Measurements from ENCODE around the gene GRAMD1B. TPM values are rescaled to one million over a fixed set of nuclear protein-coding genes. Genes with fewer than 3 reads are reported as not detected.
"Not testable (repeated sequence)": the region's sequence is repeated elsewhere in the genome, so short reads cannot be mapped to it uniquely, and the experiment has no call there.

The GRAMD1B gene
- total and polyA plus RNA-seq, 8 donors, result 3.3 to 7.4 (median 4.8) TPM

DNA sequence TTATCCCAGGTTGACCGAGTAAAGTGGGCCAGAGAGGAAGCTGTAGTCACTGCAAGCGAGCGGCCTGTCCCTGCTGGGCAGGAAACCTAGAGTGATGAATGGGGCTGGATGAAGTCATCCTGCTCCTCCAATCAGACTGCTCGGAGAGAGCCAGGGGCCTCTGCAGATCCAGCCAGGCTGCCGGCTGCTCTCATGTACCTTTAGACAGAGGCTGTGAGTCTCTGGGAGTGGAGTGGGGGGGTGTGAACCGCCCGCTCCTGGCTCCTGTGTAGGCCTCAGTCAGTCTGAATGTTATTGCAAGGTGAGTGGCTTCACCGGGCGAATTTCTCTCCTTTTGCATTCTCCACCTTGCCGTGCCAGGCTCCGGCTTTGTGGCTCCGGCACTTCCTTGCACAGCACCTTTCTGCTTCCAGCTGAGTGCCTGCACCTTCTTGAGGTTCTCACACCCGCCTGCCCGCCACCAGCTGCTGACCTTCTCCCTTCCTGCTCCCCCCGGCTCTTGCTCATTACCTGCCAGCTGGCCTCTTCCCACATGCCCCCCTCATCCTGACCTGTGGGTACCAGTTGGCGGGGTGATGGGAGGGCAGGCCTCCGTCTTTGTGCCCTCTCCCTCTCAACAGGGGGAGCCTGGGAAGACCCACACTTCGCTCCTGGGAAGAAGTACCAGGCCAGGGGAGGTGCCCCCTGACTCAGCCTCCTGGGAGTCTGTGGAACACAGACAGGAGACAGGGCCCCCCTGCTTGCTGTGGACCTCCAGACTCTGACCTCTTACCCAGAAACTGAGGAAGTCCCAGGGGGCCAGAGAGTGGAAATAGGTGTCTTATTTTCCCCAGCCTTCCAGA lies 79.9 kb downstream of the GRAMD1B start:
- DNase-seq, result peak in 1 of 4 donors; percentile 28
- intact Hi-C loops (cut with DNase I), result loop anchor here in 1 of 2 donors (5.0 kb wide), 1 partner anchor 67 kb away; no protein-coding TSS in a partner anchor
- Histone ChIP-seq H3K9me3 (no peaks in the 10 kb centered on the region), H3K4me3 (no peak overlapping the region), H3K27me3 (peaks cover 0 to 7% of the 10 kb centered on the region in 2 donors), H3K27ac (no peak overlapping the region), H3K4me1 (no peaks in the 10 kb centered on the region), H3K36me3 (no peaks in the 10 kb centered on the region)
- no peak for ATAC-seq
- TF ChIP-seq, protein P1, sequence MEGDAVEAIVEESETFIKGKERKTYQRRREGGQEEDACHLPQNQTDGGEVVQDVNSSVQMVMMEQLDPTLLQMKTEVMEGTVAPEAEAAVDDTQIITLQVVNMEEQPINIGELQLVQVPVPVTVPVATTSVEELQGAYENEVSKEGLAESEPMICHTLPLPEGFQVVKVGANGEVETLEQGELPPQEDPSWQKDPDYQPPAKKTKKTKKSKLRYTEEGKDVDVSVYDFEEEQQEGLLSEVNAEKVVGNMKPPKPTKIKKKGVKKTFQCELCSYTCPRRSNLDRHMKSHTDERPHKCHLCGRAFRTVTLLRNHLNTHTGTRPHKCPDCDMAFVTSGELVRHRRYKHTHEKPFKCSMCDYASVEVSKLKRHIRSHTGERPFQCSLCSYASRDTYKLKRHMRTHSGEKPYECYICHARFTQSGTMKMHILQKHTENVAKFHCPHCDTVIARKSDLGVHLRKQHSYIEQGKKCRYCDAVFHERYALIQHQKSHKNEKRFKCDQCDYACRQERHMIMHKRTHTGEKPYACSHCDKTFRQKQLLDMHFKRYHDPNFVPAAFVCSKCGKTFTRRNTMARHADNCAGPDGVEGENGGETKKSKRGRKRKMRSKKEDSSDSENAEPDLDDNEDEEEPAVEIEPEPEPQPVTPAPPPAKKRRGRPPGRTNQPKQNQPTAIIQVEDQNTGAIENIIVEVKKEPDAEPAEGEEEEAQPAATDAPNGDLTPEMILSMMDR (IDR thresholded peaks at IDR 0.05), result no peak

GRCh38 chr11:123510579-123510905 lies 80.5 kb downstream of the GRAMD1B start:
- H3K4me3 ChIP-seq, result no peak overlapping the region
- no peaks in the 10 kb centered on the region for H3K4me1 ChIP-seq
- TF ChIP-seq, protein P1 (IDR thresholded peaks at IDR 0.05), result no peak
- no peak for ATAC-seq
- intact Hi-C loops (cut with DNase I), result loop anchor here in 1 of 2 donors (5.0 kb wide), 1 partner anchor 67 kb away; no protein-coding TSS in a partner anchor
- DNase-seq, result no peak
- H3K36me3 ChIP-seq, result no peaks in the 10 kb centered on the region
- H3K9me3 ChIP-seq, result no peaks in the 10 kb centered on the region
- peaks cover 0 to 7% of the 10 kb centered on the region in 2 donors for H3K27me3 ChIP-seq
- H3K27ac ChIP-seq, result no peak overlapping the region

GRCh38 chr11:123511037-123511870 lies 81.2 kb downstream of the GRAMD1B start:
- ATAC-seq (peak; percentile 99), DNase-seq (peak; percentile 63 to 90 (median 81))
- Histone ChIP-seq H3K4me3 (no peak overlapping the region), H3K27me3 (peaks cover 0 to 9% of the 10 kb centered on the region in 2 donors), H3K9me3 (no peaks in the 10 kb centered on the region), H3K36me3 (no peaks in the 10 kb centered on the region), H3K27ac (no peak overlapping the region), H3K4me1 (no peaks in the 10 kb centered on the region)
- TF ChIP-seq, protein P1 (IDR thresholded peaks at IDR 0.05), result peak; percentile 75 to 89
- intact Hi-C loops (cut with DNase I), result loop anchor here in 1 of 2 donors (5.0 kb wide), 1 partner anchor 66 kb away; no protein-coding TSS in a partner anchor

- H3K27me3 ChIP-seq, result peaks cover 0 to 29% of the 10 kb centered on the region in 2 donors
- not testable (repeated sequence) for H3K27ac ChIP-seq, H3K36me3 ChIP-seq, ATAC-seq, H3K4me1 ChIP-seq, DNase-seq, H3K9me3 ChIP-seq, H3K4me3 ChIP-seq
- intact Hi-C loops (cut with DNase I), result loop anchor here in 1 of 2 donors (5.0 kb wide), 1 partner anchor 64 kb away; no protein-coding TSS in a partner anchor
These were observed 83.2 kb downstream of the GRAMD1B start for GRCh38 chr11:123513309-123513708.

DNA sequence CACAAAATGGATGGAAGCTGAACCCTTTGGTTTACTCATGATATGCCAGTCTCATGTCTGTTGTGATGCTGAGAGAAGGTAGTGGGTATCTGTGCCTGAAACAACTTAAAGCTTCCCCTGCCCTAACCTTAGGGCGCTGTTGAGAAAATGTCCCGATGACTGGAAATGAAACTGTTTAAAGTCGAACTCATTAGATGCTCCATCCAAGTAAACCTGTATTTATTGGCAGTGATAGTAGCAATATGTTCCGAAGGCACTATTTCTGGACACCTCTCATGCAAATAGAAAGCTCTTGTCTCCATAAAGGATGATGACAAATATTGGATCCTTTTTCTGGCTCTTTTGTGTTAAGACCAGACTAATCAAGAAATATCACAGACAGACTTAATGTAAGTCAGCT lies 86.2 kb downstream of the GRAMD1B start:
- H3K27me3 ChIP-seq, result peaks cover 0 to 44% of the 10 kb centered on the region in 2 donors
- H3K36me3 ChIP-seq, result no peaks in the 10 kb centered on the region
- TF ChIP-seq, protein P1 (IDR thresholded peaks at IDR 0.05), result no peak
- H3K4me1 ChIP-seq, result no peaks in the 10 kb centered on the region
- ATAC-seq (no peak), DNase-seq (no peak)
- H3K4me3 ChIP-seq, result no peak overlapping the region
- no peak overlapping the region for H3K27ac ChIP-seq
- intact Hi-C loops (cut with DNase I), result no loop called here
- H3K9me3 ChIP-seq, result no peaks in the 10 kb centered on the region

All from left lung (tissue), 10 donors.